Body of pancreas (tissue), 4 donors: ENCODE results near the gene TMEM126B.

Experiments used
- POLR2A ChIP-seq, 3 donors: fragments of 450-650 bp; IDR thresholded peaks; one replicate each; pipeline ENCODE4 v1.6.1; 2016; ENCODE audit warnings: antibody characterized with exemption in 3 of 3, mild to moderate bottlenecking in 2 of 3
- TF ChIP-seq, protein P1 (sequence below), 7 experiments: fragments of 450-650 bp in 4 of 7; fragments of 200-600 bp in 3 of 7; sonication (generic) in 3 of 7; IDR thresholded peaks; one replicate each; pipeline ENCODE4 v1.5.1; 2016 to 2019; ENCODE audit warnings: antibody characterized with exemption in 7 of 7

DNA sequence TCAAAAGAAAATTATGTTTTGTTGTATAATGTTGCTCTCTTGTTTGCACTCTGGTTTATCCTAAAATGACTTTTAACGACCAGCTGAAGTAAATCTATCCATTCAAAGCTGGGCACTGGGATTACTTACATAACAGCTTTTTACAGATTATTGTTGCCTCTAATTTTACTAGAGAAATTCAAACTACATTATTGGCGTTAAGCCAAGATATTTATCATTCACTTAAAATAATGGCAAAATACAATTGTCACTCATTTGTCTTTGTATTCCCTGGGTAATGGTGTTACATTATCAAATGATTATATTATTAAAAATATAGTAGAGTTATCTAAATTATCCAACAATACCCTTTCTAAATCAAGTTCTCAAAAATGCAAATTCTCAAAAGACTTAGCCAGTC is 31.5 kb upstream of the TMEM126B start:
- no peak for TF ChIP-seq POLR2A (IDR thresholded peaks at IDR 0.05)
- TF ChIP-seq, protein P1, sequence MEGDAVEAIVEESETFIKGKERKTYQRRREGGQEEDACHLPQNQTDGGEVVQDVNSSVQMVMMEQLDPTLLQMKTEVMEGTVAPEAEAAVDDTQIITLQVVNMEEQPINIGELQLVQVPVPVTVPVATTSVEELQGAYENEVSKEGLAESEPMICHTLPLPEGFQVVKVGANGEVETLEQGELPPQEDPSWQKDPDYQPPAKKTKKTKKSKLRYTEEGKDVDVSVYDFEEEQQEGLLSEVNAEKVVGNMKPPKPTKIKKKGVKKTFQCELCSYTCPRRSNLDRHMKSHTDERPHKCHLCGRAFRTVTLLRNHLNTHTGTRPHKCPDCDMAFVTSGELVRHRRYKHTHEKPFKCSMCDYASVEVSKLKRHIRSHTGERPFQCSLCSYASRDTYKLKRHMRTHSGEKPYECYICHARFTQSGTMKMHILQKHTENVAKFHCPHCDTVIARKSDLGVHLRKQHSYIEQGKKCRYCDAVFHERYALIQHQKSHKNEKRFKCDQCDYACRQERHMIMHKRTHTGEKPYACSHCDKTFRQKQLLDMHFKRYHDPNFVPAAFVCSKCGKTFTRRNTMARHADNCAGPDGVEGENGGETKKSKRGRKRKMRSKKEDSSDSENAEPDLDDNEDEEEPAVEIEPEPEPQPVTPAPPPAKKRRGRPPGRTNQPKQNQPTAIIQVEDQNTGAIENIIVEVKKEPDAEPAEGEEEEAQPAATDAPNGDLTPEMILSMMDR (IDR thresholded peaks at IDR 0.05) = no peak
